ENCODE data around the gene NTN5. TPM values are rescaled to one million over a fixed set of nuclear protein-coding genes. Genes with fewer than 3 reads are reported as not detected.
"Not testable (repeated sequence)": the region's sequence is repeated elsewhere in the genome, so short reads cannot be mapped to it uniquely, and the experiment has no call there.

Gene NTN5
- total RNA-seq, 2 donors from 2014 or later = 1.9 to 2.1 TPM

GRCh38 chr19:48713041-48713863 lies 40.4 kb upstream of the NTN5 start:
- DNase-seq = no peak

DNA sequence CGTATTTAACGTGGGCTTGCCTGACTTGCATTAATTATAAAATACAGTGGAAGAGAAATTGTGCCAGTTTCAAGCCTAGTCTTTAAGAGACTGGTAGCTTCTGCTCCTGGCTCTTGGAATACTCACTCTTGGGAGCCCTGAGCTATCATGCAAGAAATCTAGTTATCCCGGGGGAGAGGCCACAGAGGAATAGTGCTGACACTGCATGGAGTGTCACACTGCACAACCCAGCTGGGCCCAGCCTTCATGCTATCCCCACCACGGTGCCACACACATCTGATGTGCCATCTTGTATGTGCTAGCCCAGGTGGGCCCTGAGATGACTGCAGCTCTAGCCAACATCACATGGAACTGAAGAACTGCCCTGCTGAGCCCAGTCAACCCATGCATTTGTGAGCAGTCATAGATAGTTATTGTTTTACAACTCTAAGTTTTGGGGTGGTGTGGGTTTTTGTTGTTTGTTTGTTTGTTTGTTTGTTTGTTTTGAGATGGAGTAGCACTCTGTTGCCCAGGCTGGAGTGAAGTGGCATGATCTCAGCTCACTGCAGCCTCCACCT lies 38.4 kb upstream of the NTN5 start:
- no peaks in the 10 kb centered on the region for H3K27me3 Mint-ChIP-seq (ENCODE audit: low read depth)
- H3K36me3 Mint-ChIP-seq (ENCODE audit: insufficient read depth in 2 of 2) = peaks cover 6 to 10% of the 10 kb centered on the region in 2 donors
- H3K4me1 Mint-ChIP-seq (ENCODE audit: low read depth) = peaks cover 17% of the 10 kb centered on the region
- H3K4me3 Mint-ChIP-seq = no peak overlapping the region
- peaks cover 0 to 2% of the 10 kb centered on the region in 2 donors for H3K9me3 Mint-ChIP-seq
- no peak for DNase-seq
- H3K27ac Mint-ChIP-seq = no peak overlapping the region
- ATAC-seq (replicated peaks in 1 of 2) = no peak

More at GRCh38 chr19:48713041-48713863, 40.4 kb upstream of the NTN5 start:
- no peak overlapping the region for H3K27ac Mint-ChIP-seq
- peaks cover 0 to 2% of the 10 kb centered on the region in 2 donors for H3K9me3 Mint-ChIP-seq
- peak overlapping the region; percentile 77 to 92 for H3K4me3 Mint-ChIP-seq
- peaks cover 17% of the 10 kb centered on the region for H3K4me1 Mint-ChIP-seq (ENCODE audit: low read depth)
- H3K36me3 Mint-ChIP-seq (ENCODE audit: insufficient read depth in 2 of 2) = peaks cover 6 to 8% of the 10 kb centered on the region in 2 donors
- no peak for ATAC-seq (replicated peaks in 1 of 2)
- H3K27me3 Mint-ChIP-seq (ENCODE audit: low read depth) = no peaks in the 10 kb centered on the region

- no peak overlapping the region for H3K4me3 Mint-ChIP-seq
- no peaks in the 10 kb centered on the region for H3K27me3 Mint-ChIP-seq (ENCODE audit: low read depth)
- peaks cover 6 to 10% of the 10 kb centered on the region in 2 donors for H3K36me3 Mint-ChIP-seq (ENCODE audit: insufficient read depth in 2 of 2)
- H3K27ac Mint-ChIP-seq = no peak overlapping the region
- H3K9me3 Mint-ChIP-seq = peaks cover 0 to 2% of the 10 kb centered on the region in 2 donors
- peaks cover 5% of the 10 kb centered on the region for H3K4me1 Mint-ChIP-seq (ENCODE audit: low read depth)
- ATAC-seq (replicated peaks in 1 of 2) (no peak), DNase-seq (no peak)
Measured at GRCh38 chr19:48708471-48708870, 35.7 kb upstream of the NTN5 start.

DNA sequence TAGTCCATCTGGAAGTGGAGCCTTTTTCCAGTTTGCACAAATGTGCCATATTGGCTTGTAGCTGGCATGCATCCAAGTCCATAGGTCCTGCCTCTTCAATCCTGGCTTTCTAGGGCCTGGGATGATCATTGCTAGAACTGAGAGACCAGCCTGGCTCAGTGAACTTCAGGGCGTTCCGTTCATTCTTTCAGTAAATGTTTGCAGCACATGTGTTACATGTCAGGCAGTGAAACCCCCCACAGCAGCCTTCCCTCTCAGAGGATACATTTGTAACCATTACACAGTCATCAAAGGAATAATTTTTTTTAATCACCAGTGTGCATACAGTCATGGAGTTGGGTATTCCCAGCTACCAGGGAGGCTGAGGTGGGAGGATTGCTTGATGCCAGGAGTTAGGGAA lies 32.6 kb upstream of the NTN5 start:
- H3K36me3 Mint-ChIP-seq (ENCODE audit: insufficient read depth in 2 of 2) = peaks cover 2 to 3% of the 10 kb centered on the region in 2 donors
- DNase-seq (no peak), ATAC-seq (replicated peaks in 1 of 2) (no peak)
- H3K4me1 Mint-ChIP-seq (ENCODE audit: low read depth) = no peaks in the 10 kb centered on the region
- no peak overlapping the region for H3K27ac Mint-ChIP-seq
- H3K4me3 Mint-ChIP-seq = no peak overlapping the region
- no peaks in the 10 kb centered on the region for H3K9me3 Mint-ChIP-seq
- no peaks in the 10 kb centered on the region for H3K27me3 Mint-ChIP-seq (ENCODE audit: low read depth)

- no peak overlapping the region for H3K27ac Mint-ChIP-seq
- no peak for DNase-seq
- H3K27me3 Mint-ChIP-seq (ENCODE audit: low read depth) = no peaks in the 10 kb centered on the region
- no peak overlapping the region for H3K4me3 Mint-ChIP-seq
- ATAC-seq (replicated peaks in 1 of 2) = no peak
- no peaks in the 10 kb centered on the region for H3K9me3 Mint-ChIP-seq
- peaks cover 0 to 2% of the 10 kb centered on the region in 2 donors for H3K36me3 Mint-ChIP-seq (ENCODE audit: insufficient read depth in 2 of 2)
- no peaks in the 10 kb centered on the region for H3K4me1 Mint-ChIP-seq (ENCODE audit: low read depth)
Measured at GRCh38 chr19:48703316-48703715, 30.5 kb upstream of the NTN5 start.

DNA sequence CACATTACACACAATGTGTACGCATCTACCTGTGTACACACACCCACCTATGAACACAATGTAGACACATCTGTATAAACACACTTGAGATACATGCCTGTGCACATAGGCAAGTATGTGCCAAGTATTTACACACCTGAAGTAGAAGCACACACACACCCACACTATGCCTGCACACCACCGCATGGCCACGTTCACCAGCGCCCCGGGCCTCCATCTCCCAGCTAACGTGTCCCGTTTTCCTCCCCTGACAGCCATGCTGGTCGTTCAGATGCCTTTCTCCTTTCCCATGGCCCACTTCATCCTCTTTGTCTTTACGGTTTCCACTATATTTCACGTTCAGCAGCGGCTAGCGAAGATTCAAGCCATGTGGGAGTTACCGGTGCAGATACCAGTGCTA lies 29.9 kb upstream of the NTN5 start:
- DNase-seq (no peak), ATAC-seq (replicated peaks in 1 of 2) (no peak)
- no peak overlapping the region for H3K27ac Mint-ChIP-seq
- H3K4me1 Mint-ChIP-seq (ENCODE audit: low read depth) = no peaks in the 10 kb centered on the region
- peaks cover 6% of the 10 kb centered on the region for H3K27me3 Mint-ChIP-seq (ENCODE audit: low read depth)
- peaks cover 0 to 2% of the 10 kb centered on the region in 2 donors for H3K36me3 Mint-ChIP-seq (ENCODE audit: insufficient read depth in 2 of 2)
- no peaks in the 10 kb centered on the region for H3K9me3 Mint-ChIP-seq
- H3K4me3 Mint-ChIP-seq = no peak overlapping the region

DNA sequence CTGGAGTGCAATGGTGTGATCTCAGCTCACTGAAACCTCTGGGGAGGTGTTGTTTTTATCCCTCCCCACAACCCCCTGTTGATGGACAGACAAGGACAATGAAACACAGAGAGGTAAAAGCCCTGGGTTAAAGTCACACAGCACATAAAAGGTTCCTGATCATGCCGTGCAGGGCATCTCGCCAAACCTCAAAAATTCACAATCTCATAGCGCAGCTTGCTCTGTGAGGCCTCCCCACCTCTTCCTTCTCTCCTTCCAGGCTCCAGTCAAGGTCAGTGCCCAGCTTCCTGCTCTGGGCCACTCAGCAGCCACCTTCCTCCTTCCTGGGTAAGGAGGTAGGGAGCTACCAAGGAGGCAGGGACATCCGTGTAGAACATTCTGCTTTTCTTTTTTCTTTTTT lies 25.2 kb upstream of the NTN5 start:
- DNase-seq (no peak), ATAC-seq (replicated peaks in 1 of 2) (no peak)
- Mint-ChIP-seq H3K9me3 (no peaks in the 10 kb centered on the region), H3K4me1 (ENCODE audit: low read depth) (peaks cover 10% of the 10 kb centered on the region), H3K27ac (no peak overlapping the region), H3K36me3 (ENCODE audit: insufficient read depth in 2 of 2) (no peaks in the 10 kb centered on the region), H3K4me3 (no peak overlapping the region), H3K27me3 (ENCODE audit: low read depth) (peaks cover 21% of the 10 kb centered on the region)

DNA sequence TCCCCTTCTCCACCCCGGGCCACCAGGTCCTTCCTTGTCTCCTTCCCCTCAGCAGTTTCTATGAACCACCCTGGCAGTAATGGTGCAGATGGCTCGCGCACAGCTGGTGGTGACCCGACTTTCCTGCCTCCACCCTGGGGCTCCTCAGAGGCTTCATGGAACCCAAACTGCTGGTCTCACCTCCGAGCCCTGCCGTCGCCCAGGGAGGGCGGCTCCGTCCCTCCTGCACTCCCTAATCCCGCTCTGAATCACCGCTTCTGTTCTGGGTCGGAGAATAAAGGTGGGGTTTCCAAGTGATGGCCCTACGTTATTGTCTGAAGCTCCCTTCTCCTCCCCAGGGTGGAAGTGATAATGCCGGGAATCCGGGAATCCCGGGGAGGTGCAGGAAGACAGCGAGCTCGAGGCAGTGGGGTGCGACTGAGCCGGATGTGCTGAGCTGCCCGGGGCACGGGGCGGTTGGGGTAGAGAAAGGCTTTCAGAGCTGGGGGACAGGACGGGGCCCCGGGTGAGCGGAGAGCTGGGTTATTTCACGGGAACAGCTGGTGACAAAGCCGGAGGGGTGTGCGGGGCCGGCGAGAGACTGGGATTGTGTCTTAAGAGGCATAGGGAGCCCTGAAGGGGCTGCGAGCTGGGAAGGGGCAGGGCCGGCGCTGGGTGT lies 23.7 kb upstream of the NTN5 start:
- DNase-seq (no peak), ATAC-seq (replicated peaks in 1 of 2) (peak in 1 of 2 donors; percentile 47)
- Mint-ChIP-seq H3K27ac (no peak overlapping the region), H3K4me3 (peak overlapping the region; percentile 65 to 77), H3K36me3 (ENCODE audit: insufficient read depth in 2 of 2) (no peaks in the 10 kb centered on the region), H3K9me3 (no peaks in the 10 kb centered on the region), H3K27me3 (ENCODE audit: low read depth) (peaks cover 21% of the 10 kb centered on the region), H3K4me1 (ENCODE audit: low read depth) (peaks cover 10% of the 10 kb centered on the region)

- H3K4me1 Mint-ChIP-seq (ENCODE audit: low read depth) = peaks cover 10% of the 10 kb centered on the region
- H3K36me3 Mint-ChIP-seq (ENCODE audit: insufficient read depth in 2 of 2) = no peaks in the 10 kb centered on the region
- DNase-seq (no peak), ATAC-seq (replicated peaks in 1 of 2) (no peak)
- no peaks in the 10 kb centered on the region for H3K9me3 Mint-ChIP-seq
- peaks cover 21% of the 10 kb centered on the region for H3K27me3 Mint-ChIP-seq (ENCODE audit: low read depth)
- no peak within 1 kb of the TSS for H3K27ac Mint-ChIP-seq
- peak within 1 kb of the TSS; percentile 65 to 77 for H3K4me3 Mint-ChIP-seq
Measured at GRCh38 chr19:48695743-48696352, 23.0 kb upstream of the NTN5 start, which contains the start of gene FUT2. Gene FUT2 (plus strand): TSS chr19:48695971. CDS start chr19:48702957, 6,986 bp downstream.

GRCh38 chr19:48693629-48694028 lies 20.8 kb upstream of the NTN5 start:
- not testable (repeated sequence) for DNase-seq; H3K4me3 Mint-ChIP-seq; H3K36me3 Mint-ChIP-seq (ENCODE audit: insufficient read depth in 2 of 2); H3K4me1 Mint-ChIP-seq (ENCODE audit: low read depth); H3K27ac Mint-ChIP-seq; ATAC-seq (replicated peaks in 1 of 2); H3K9me3 Mint-ChIP-seq
- peaks cover 21% of the 10 kb centered on the region for H3K27me3 Mint-ChIP-seq (ENCODE audit: low read depth)

DNA sequence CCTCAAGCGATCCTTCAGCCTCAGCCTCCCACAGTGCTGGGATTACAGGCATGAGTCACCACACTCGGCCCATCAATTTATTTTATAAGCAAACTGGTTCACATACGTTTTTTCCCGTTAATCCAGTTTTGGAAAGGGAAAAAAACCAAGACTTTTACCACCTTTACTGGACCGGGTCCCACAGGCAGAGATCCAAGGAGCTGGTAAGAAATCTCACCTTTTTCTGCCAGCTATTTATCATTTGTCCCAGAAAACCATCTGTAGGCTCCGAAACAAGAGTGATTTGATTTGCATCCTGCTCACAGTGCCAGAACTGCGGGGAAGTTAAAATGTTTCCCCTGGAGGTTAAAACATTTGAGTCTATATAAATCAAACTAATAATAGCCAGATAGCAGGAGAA lies 16.6 kb upstream of the NTN5 start:
- DNase-seq (no peak), ATAC-seq (replicated peaks in 1 of 2) (no peak)
- H3K27ac Mint-ChIP-seq = no peak overlapping the region
- H3K4me3 Mint-ChIP-seq = no peak overlapping the region
- H3K36me3 Mint-ChIP-seq (ENCODE audit: insufficient read depth in 2 of 2) = no peaks in the 10 kb centered on the region
- H3K9me3 Mint-ChIP-seq = no peaks in the 10 kb centered on the region
- no peaks in the 10 kb centered on the region for H3K4me1 Mint-ChIP-seq (ENCODE audit: low read depth)
- H3K27me3 Mint-ChIP-seq (ENCODE audit: low read depth) = no peaks in the 10 kb centered on the region

DNA sequence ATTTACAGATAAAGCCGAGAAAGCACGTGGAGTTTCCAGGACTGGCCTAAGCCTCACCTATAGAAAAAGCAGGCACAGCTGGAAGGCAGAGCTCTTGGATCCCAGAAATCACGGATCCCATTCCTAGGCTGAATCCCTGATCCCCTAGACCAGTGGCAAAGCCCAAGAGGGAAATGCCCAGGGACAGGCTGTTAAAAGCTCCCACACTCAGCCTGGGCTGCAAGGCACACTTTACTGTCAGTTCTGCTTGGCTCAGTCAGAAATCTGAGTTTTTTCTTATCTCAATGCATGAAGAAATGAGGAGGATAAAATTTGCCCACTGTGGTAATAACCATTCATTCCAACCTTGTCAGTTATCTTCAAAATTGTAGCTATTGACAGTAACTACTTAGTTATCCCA lies 15.0 kb upstream of the NTN5 start:
- H3K4me1 Mint-ChIP-seq (ENCODE audit: low read depth) = peaks cover 4% of the 10 kb centered on the region
- H3K36me3 Mint-ChIP-seq (ENCODE audit: insufficient read depth in 2 of 2) = no peaks in the 10 kb centered on the region
- DNase-seq (no peak), ATAC-seq (replicated peaks in 1 of 2) (no peak)
- no peak overlapping the region for H3K27ac Mint-ChIP-seq
- no peak overlapping the region for H3K4me3 Mint-ChIP-seq
- H3K27me3 Mint-ChIP-seq (ENCODE audit: low read depth) = no peaks in the 10 kb centered on the region
- H3K9me3 Mint-ChIP-seq = no peaks in the 10 kb centered on the region

- not testable (repeated sequence) for H3K4me1 Mint-ChIP-seq (ENCODE audit: low read depth); DNase-seq; H3K27ac Mint-ChIP-seq; ATAC-seq (replicated peaks in 1 of 2); H3K27me3 Mint-ChIP-seq (ENCODE audit: low read depth); H3K4me3 Mint-ChIP-seq; H3K9me3 Mint-ChIP-seq; H3K36me3 Mint-ChIP-seq (ENCODE audit: insufficient read depth in 2 of 2)
Measured at GRCh38 chr19:48686637-48687036, 13.8 kb upstream of the NTN5 start.

Data from activated T-cell treated with anti-CD3 and anti-CD28 coated beads, Interleukin-2, amount 50 U/mL, for 72 hours (primary cell).